Esophagus squamous epithelium (tissue), 4 donors: ENCODE data around the gene KLHL15.

Experiments
- CTCF ChIP-seq, 6 experiments: fragments of 450-650 bp in 4 of 6; fragments of 200-600 bp in 2 of 6; sonication (generic) in 2 of 6; IDR thresholded peaks; one replicate each; pipeline ENCODE4 v1.5.1; 2016 to 2019; ENCODE audit warnings: antibody characterized with exemption in 6 of 6, mild to moderate bottlenecking in 4 of 6, moderate library complexity in 4 of 6
- POLR2A ChIP-seq, 4 donors: fragments of 450-650 bp; IDR thresholded peaks; one replicate each; pipeline ENCODE4 v1.6.1; 2017; ENCODE audit warnings: antibody characterized with exemption in 4 of 4, mild to moderate bottlenecking in 4 of 4, moderate library complexity in 3 of 4

GRCh38 chrX:23981711-23982110 is 45.3 kb downstream of the KLHL15 start:
- TF ChIP-seq POLR2A (IDR thresholded peaks at IDR 0.05) (no peak), CTCF (IDR thresholded peaks at IDR 0.05) (no peak)
